ENCODE measurements around the gene SEMA4B. TPM values are rescaled to one million over a fixed set of nuclear protein-coding genes. Genes with fewer than 3 reads are reported as not detected.

Gene SEMA4B
- total and polyA plus RNA-seq, 8 donors = 32.5 to 63.9 (median 38.4) TPM

DNA sequence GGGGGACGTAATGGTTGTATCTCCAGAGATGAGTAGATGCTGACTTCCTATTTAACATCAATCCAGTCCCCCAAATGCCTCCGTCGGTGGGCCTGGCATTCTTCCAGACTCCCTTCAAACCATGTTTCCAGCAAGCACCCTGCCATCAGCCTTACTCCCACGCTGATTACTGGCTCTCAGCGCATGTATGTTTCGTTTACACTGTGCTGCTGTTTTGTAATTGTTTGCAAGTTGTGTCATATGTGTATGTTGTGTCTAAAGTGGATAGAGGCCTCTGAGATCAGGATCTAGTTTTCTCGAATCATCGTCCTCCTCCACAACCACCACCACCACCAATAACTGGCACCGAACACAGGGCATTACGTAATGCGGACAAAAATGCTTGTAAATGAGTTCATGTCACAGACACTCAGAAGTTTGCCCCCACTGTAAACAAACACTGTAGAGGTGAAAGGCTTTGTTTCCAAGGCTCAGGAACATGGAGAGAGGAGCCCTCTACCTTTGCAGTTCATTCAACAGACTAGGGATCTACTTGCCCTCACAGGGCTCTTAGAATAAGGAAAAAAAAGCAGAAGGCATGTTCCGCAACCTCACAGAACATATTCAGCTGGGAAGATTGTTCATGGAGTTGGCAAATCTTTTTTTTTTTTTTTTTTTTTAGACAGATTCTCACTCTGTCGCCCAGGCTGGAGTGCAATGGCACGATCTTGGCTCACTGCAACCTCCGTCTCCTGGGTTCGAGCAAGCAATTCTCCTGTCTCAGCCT, 46.1 kb upstream of the SEMA4B start:
- DNase-seq (peak; percentile 25 to 84 (median 74)), ATAC-seq (peak; percentile 52 to 63 (median 54)), FAIRE-seq (no peak)
- H3K4me1 ChIP-seq = peaks cover 32 to 40% (median 36%) of the 10 kb centered on the region in 3 donors
- TF ChIP-seq, protein P1, sequence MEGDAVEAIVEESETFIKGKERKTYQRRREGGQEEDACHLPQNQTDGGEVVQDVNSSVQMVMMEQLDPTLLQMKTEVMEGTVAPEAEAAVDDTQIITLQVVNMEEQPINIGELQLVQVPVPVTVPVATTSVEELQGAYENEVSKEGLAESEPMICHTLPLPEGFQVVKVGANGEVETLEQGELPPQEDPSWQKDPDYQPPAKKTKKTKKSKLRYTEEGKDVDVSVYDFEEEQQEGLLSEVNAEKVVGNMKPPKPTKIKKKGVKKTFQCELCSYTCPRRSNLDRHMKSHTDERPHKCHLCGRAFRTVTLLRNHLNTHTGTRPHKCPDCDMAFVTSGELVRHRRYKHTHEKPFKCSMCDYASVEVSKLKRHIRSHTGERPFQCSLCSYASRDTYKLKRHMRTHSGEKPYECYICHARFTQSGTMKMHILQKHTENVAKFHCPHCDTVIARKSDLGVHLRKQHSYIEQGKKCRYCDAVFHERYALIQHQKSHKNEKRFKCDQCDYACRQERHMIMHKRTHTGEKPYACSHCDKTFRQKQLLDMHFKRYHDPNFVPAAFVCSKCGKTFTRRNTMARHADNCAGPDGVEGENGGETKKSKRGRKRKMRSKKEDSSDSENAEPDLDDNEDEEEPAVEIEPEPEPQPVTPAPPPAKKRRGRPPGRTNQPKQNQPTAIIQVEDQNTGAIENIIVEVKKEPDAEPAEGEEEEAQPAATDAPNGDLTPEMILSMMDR (IDR thresholded peaks at IDR 0.05) = no peak
- WGBS, 2 donors = 32% methylated on average over 16 of the region's 16 CpGs
- intact Hi-C loops (cut with DNase I) = no loop called here
- no peak overlapping the region for H3K4me3 ChIP-seq
- H3K9me3 ChIP-seq = no peaks in the 10 kb centered on the region
- no peaks in the 10 kb centered on the region for H3K27me3 ChIP-seq
- peak overlapping the region; percentile 56 to 85 (median 71) for H3K27ac ChIP-seq
- no peaks in the 10 kb centered on the region for H3K36me3 ChIP-seq

DNA sequence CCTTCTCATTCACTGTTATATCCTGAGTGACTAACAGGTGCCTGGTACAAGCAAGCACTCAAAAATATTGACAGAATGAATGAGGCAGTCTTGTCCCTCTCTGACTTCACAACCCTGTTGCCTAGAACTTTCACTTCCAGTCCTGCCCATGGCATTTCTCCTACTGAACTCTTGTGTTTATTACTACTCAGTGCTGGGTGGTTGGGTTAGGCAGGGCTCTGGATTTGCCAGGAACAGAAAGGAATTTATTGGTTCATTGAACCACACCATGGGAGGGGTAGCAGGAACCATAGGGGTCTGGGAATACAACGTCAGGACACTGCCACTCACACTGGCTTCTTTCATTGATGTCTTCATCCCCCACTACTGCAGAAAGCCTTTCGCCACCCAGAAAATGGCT, 41.9 kb upstream of the SEMA4B start:
- no peaks in the 10 kb centered on the region for H3K9me3 ChIP-seq
- no peak for FAIRE-seq
- H3K27ac ChIP-seq = peak overlapping the region; percentile 47 to 88 (median 71)
- intact Hi-C loops (cut with DNase I) = no loop called here
- peaks cover 45 to 48% (median 48%) of the 10 kb centered on the region in 3 donors for H3K4me1 ChIP-seq
- no peak overlapping the region for H3K4me3 ChIP-seq
- TF ChIP-seq, protein P1 (IDR thresholded peaks at IDR 0.05) = no peak
- H3K36me3 ChIP-seq = no peaks in the 10 kb centered on the region
- no peaks in the 10 kb centered on the region for H3K27me3 ChIP-seq
- ATAC-seq = no peak
- DNase-seq = no peak
- 73 to 82% methylated on average over 2 of the region's 2 CpGs for WGBS, 2 donors

DNA sequence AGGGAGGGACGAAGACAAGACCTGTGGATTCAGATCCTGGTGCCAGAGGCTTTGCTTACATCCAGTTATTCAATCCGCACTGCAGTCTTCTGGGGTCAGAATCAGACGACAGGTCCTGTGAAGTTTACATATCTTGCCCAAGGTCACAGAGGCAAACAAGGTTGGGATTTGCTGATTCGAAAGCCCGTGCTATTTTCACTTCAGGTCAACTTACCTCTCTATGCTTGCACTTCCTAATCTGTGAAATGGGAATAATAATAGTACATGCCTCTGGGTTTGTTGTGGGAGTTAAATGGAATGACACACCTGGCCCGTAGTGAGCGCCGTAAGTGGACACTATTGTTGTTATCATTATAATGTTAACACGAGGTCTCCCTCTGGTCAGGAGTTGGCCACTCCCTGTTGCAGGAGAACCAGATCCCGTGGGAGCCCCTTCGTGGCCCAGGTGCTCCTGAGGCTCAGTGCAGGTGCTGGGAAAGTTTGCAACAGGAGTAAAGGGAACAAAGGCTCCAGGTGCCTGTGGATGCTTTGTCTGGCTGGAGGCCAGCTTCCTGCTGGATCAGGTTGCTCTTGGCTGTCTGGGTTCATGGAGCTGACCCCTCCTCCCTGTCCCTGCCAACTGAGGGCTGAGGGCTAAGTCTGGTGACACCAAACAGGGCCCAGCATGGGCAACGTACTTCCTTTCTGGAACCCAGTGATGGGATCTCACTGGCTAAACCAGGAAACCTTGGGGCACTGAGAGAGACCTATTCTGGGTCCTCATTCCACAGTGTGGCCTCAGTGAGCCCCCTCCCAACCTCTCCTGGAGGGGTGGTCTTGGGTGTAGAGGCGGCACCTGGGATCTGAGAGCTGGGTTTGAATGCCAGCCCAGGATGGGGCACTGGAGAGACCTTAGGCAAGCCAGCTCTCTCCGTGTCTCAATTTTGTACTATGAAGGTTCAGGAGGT, 40.1 kb upstream of the SEMA4B start:
- Histone ChIP-seq H3K4me1 (peaks cover 32 to 41% (median 33%) of the 10 kb centered on the region in 3 donors), H3K9me3 (no peaks in the 10 kb centered on the region), H3K4me3 (no peak overlapping the region), H3K27ac (peak overlapping the region; percentile 52 to 88 (median 70)), H3K36me3 (no peaks in the 10 kb centered on the region), H3K27me3 (no peaks in the 10 kb centered on the region)
- intact Hi-C loops (cut with DNase I) = loop anchor here in 1 of 3 donors (5.0 kb wide), 1 partner anchor 66 kb away; no protein-coding TSS in a partner anchor
- FAIRE-seq = no peak
- TF ChIP-seq, protein P1 (IDR thresholded peaks at IDR 0.05) = no peak
- 24 to 26% methylated on average over 14 of the region's 14 CpGs for WGBS, 2 donors
- peak; percentile 87 to 95 (median 92) for DNase-seq
- peak; percentile 48 to 61 (median 56) for ATAC-seq

DNA sequence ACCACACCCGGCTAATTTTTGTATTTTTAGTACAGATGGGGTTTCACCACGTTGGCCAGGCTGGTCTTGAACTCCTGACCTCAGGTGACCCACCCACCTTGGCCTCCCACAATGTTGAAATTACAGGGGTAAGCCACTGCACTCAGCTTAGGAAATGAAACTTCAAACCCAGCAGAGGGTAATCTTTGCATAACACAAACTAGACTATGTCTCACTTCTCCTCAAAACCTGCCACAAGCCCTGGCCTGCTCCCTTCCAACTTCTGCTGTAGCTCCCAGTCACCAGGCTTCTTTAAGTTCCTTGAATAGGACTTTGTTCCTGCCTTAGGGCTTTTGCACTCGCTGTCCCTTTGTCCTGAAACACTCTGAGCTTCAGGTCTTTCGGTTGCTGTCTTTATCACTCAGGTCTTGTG, 39.2 kb upstream of the SEMA4B start:
- ATAC-seq (no peak), FAIRE-seq (no peak), DNase-seq (peak in 1 of 6 donors; percentile 1)
- WGBS, 2 donors = 61 to 66% methylated on average over 4 of the region's 4 CpGs
- no peaks in the 10 kb centered on the region for H3K27me3 ChIP-seq
- intact Hi-C loops (cut with DNase I) = loop anchor here in 1 of 3 donors (5.0 kb wide), 1 partner anchor 65 kb away; no protein-coding TSS in a partner anchor
- peaks cover 32 to 41% (median 33%) of the 10 kb centered on the region in 3 donors for H3K4me1 ChIP-seq
- H3K36me3 ChIP-seq = no peaks in the 10 kb centered on the region
- H3K9me3 ChIP-seq = no peaks in the 10 kb centered on the region
- H3K27ac ChIP-seq = peak overlapping the region in 3 of 4 donors; percentile 55 to 88 (median 84)
- no peak overlapping the region for H3K4me3 ChIP-seq
- TF ChIP-seq, protein P1 (IDR thresholded peaks at IDR 0.05) = no peak
